ENCODE results near the gene GPR183. TPM values are rescaled to one million over a fixed set of nuclear protein-coding genes. Genes with fewer than 3 reads are reported as not detected.

The GPR183 gene
- total RNA-seq, 1 donor from 2014 or later: 4.9 TPM

DNA sequence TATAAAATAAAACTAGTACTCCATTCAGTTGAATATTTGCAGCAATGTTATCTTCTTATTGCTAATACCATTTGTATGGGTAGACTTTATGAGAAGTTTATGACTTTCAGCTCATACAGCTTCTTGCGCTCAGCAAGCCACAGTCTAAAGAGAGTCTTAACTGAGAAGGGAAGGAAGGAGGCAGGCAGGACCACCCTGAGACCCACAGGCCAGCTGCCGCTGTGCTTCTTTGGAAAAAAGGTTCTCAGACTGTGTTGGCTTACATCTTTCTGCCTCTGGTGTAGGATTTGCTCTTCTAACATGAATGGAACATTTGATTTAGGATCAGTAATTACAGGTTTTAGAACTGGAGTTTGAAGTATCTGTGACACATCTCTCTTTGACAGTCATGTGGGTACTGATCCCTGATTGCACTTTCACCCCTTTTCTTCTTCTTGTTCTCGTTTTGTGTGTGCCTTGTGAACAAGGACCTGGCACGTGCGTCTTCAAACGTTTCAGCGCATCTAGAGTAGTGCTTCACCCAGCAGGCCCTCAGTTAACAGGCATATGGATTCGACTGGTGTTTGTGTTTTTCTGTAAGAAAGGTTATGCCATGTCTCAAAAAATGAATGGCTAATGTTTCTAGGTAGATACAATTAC lies 41.9 kb downstream of the GPR183 start:
- no peaks in the 10 kb centered on the region for H3K36me3 ChIP-seq (ENCODE audit: insufficient read depth, low read length)
- Mint-ChIP-seq H3K27me3 (ENCODE audit: low read depth, unreplicated experiment) (no peaks in the 10 kb centered on the region), H3K27ac (ENCODE audit: unreplicated experiment) (no peak overlapping the region), H3K36me3 (ENCODE audit: low read depth, unreplicated experiment) (peaks cover 3% of the 10 kb centered on the region), H3K4me3 (ENCODE audit: unreplicated experiment) (no peak overlapping the region), H3K4me1 (ENCODE audit: low read depth, unreplicated experiment) (peaks cover 5% of the 10 kb centered on the region), H3K9me3 (ENCODE audit: unreplicated experiment) (no peaks in the 10 kb centered on the region)
- peaks cover 12% of the 10 kb centered on the region for H4K20me1 ChIP-seq (ENCODE audit: insufficient read depth, low read length)
- H3K4me1 ChIP-seq (ENCODE audit: insufficient read depth, low read length): no peaks in the 10 kb centered on the region
- no peak overlapping the region for H3K27ac ChIP-seq (ENCODE audit: low read depth, low read length)
- H3K9me3 ChIP-seq (ENCODE audit: insufficient read depth, low read depth, low read length): no peaks in the 10 kb centered on the region
- H2AFZ ChIP-seq (ENCODE audit: low read depth, low read length): no peak overlapping the region
- H3K4me3 ChIP-seq (ENCODE audit: insufficient read depth, low read depth, low read length): no peak overlapping the region
- no peak for FAIRE-seq
- TF ChIP-seq EZH2 (IDR thresholded peaks at IDR 0.05; ENCODE audit: insufficient read depth, low read length) (no peak), CTCF (IDR thresholded peaks at IDR 0.05; ENCODE audit: insufficient read depth, low read depth, low read length) (no peak)
- H3K4me2 ChIP-seq (ENCODE audit: low read length): no peak overlapping the region
- no peak overlapping the region for H3K9ac ChIP-seq (ENCODE audit: low read length)
- DNase-seq (ENCODE audit: low read depth): no peak
- no peaks in the 10 kb centered on the region for H3K27me3 ChIP-seq (ENCODE audit: insufficient read depth, low read length)
- no peaks in the 10 kb centered on the region for H3K79me2 ChIP-seq (ENCODE audit: insufficient read depth, low read length)

DNA sequence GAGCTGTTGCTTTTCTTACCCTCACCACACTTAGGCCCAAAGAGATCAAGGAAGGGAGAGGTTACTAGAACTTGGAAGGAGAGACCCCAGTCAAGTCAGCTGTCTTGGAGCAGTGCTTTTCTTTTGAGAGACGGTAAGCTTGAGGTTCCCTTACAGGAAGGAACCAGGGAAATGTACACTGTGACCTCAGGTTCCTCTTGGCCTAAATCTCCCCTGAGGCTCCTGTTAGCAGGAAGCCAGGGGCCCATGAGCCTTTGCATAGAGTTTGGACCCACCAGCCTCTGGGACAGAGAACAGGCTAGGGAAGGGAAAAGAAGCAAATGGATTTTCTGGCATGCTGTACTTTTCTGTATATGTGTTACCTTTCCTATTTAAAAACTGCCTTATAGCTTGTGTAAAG lies 43.1 kb downstream of the GPR183 start:
- H4K20me1 ChIP-seq (ENCODE audit: insufficient read depth, low read length): peaks cover 11% of the 10 kb centered on the region
- H3K27ac ChIP-seq (ENCODE audit: low read depth, low read length): no peak overlapping the region
- H2AFZ ChIP-seq (ENCODE audit: low read depth, low read length): no peak overlapping the region
- Mint-ChIP-seq H3K4me3 (ENCODE audit: unreplicated experiment) (no peak overlapping the region), H3K27me3 (ENCODE audit: low read depth, unreplicated experiment) (no peaks in the 10 kb centered on the region), H3K4me1 (ENCODE audit: low read depth, unreplicated experiment) (peaks cover 12% of the 10 kb centered on the region), H3K27ac (ENCODE audit: unreplicated experiment) (no peak overlapping the region), H3K36me3 (ENCODE audit: low read depth, unreplicated experiment) (peaks cover 3% of the 10 kb centered on the region), H3K9me3 (ENCODE audit: unreplicated experiment) (no peaks in the 10 kb centered on the region)
- no peaks in the 10 kb centered on the region for H3K79me2 ChIP-seq (ENCODE audit: insufficient read depth, low read length)
- H3K9me3 ChIP-seq (ENCODE audit: insufficient read depth, low read depth, low read length): no peaks in the 10 kb centered on the region
- H3K4me1 ChIP-seq (ENCODE audit: insufficient read depth, low read length): no peaks in the 10 kb centered on the region
- DNase-seq (ENCODE audit: low read depth) (no peak), FAIRE-seq (no peak)
- H3K9ac ChIP-seq (ENCODE audit: low read length): no peak overlapping the region
- H3K27me3 ChIP-seq (ENCODE audit: insufficient read depth, low read length): no peaks in the 10 kb centered on the region
- no peak for TF ChIP-seq EZH2 (IDR thresholded peaks at IDR 0.05; ENCODE audit: insufficient read depth, low read length)
- no peak for TF ChIP-seq CTCF (IDR thresholded peaks at IDR 0.05; ENCODE audit: insufficient read depth, low read depth, low read length)
- H3K4me2 ChIP-seq (ENCODE audit: low read length): no peak overlapping the region
- H3K4me3 ChIP-seq (ENCODE audit: insufficient read depth, low read depth, low read length): no peak overlapping the region
- H3K36me3 ChIP-seq (ENCODE audit: insufficient read depth, low read length): no peaks in the 10 kb centered on the region

DNA sequence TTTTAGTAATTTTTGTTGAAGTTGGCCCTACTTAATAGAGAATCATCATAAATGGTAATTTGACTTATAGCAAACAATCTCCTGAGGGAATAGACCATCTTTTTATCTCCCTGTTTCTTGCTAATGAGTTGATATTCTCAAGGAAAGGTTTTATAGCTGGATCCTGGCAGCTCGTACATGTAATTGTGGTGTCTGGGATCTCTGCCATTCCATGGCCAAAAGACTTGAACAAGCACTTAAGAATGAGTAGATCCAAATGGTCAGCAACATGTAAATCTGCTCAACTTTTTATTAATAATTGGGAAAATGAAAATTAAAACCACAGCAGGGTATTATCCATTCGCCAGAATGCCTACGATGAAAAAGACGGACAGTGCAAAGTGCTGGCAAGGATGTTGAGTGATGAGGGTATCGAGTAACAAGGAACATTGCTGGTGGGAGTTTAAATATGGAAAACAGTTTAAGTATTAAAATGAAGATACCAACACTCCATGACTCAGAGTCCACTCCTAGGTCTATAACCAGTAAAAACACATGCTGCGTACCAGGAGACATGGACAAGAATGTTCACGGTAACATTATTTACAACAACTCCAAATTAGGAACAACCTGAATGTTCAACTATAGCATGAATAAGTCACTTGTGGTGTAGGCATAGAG lies 43.9 kb downstream of the GPR183 start:
- no peak for FAIRE-seq
- Histone ChIP-seq H3K4me2 (ENCODE audit: low read length) (no peak overlapping the region), H3K79me2 (ENCODE audit: insufficient read depth, low read length) (no peaks in the 10 kb centered on the region), H3K4me1 (ENCODE audit: insufficient read depth, low read length) (no peaks in the 10 kb centered on the region), H3K4me3 (ENCODE audit: insufficient read depth, low read depth, low read length) (no peak overlapping the region), H3K27ac (ENCODE audit: low read depth, low read length) (no peak overlapping the region), H3K9ac (ENCODE audit: low read length) (no peak overlapping the region), H3K9me3 (ENCODE audit: insufficient read depth, low read depth, low read length) (no peaks in the 10 kb centered on the region), H2AFZ (ENCODE audit: low read depth, low read length) (no peak overlapping the region), H3K27me3 (ENCODE audit: insufficient read depth, low read length) (no peaks in the 10 kb centered on the region), H4K20me1 (ENCODE audit: insufficient read depth, low read length) (peaks cover 6% of the 10 kb centered on the region), H3K36me3 (ENCODE audit: insufficient read depth, low read length) (no peaks in the 10 kb centered on the region)
- Mint-ChIP-seq H3K9me3 (ENCODE audit: unreplicated experiment) (no peaks in the 10 kb centered on the region), H3K4me1 (ENCODE audit: low read depth, unreplicated experiment) (peaks cover 15% of the 10 kb centered on the region), H3K4me3 (ENCODE audit: unreplicated experiment) (no peak overlapping the region), H3K27ac (ENCODE audit: unreplicated experiment) (no peak overlapping the region), H3K27me3 (ENCODE audit: low read depth, unreplicated experiment) (no peaks in the 10 kb centered on the region), H3K36me3 (ENCODE audit: low read depth, unreplicated experiment) (peaks cover 3% of the 10 kb centered on the region)
- DNase-seq (ENCODE audit: low read depth): no peak
- TF ChIP-seq CTCF (IDR thresholded peaks at IDR 0.05; ENCODE audit: insufficient read depth, low read depth, low read length): no peak
- no peak for TF ChIP-seq EZH2 (IDR thresholded peaks at IDR 0.05; ENCODE audit: insufficient read depth, low read length)
